ENCODE results near the gene GALNT16. TPM values are rescaled to one million over a fixed set of nuclear protein-coding genes. Genes with fewer than 3 reads are reported as not detected.

Gene GALNT16
- total RNA-seq, 4 donors from 2014 or later = 2.5 to 11.3 (median 2.8) TPM

- intact Hi-C loops (cut with DNase I; ENCODE audit: low total_unique reads) (no loop called here), in situ Hi-C loops (cut with MboI; ENCODE audit: low pct_ligation_motif_present in 1 of 4, low pct_unique_long_range_greater_than_20kb in 1 of 4, low sequenced_read_pairs in 3 of 4) (no loop called here)
- H3K27ac ChIP-seq = no peak overlapping the region
- peaks cover under 1% of the 10 kb centered on the region for H3K27me3 ChIP-seq
- no peak overlapping the region for H3K4me3 ChIP-seq
- 36 to 83% methylated on average over 1 of the region's 1 CpG for WGBS, 2 donors (ENCODE audit: low coverage in 1 of 2)
- no peaks in the 10 kb centered on the region for H3K4me1 ChIP-seq
- no peak for DNase-seq
- TF ChIP-seq POLR2AphosphoS5 (IDR thresholded peaks at IDR 0.05) (no peak), EP300 (IDR thresholded peaks at IDR 0.05; ENCODE audit: low read depth) (no peak), POLR2A (IDR thresholded peaks at IDR 0.05) (no peak)
- TF ChIP-seq, protein P1, sequence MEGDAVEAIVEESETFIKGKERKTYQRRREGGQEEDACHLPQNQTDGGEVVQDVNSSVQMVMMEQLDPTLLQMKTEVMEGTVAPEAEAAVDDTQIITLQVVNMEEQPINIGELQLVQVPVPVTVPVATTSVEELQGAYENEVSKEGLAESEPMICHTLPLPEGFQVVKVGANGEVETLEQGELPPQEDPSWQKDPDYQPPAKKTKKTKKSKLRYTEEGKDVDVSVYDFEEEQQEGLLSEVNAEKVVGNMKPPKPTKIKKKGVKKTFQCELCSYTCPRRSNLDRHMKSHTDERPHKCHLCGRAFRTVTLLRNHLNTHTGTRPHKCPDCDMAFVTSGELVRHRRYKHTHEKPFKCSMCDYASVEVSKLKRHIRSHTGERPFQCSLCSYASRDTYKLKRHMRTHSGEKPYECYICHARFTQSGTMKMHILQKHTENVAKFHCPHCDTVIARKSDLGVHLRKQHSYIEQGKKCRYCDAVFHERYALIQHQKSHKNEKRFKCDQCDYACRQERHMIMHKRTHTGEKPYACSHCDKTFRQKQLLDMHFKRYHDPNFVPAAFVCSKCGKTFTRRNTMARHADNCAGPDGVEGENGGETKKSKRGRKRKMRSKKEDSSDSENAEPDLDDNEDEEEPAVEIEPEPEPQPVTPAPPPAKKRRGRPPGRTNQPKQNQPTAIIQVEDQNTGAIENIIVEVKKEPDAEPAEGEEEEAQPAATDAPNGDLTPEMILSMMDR (IDR thresholded peaks at IDR 0.05) = no peak
- H3K9me3 ChIP-seq = no peaks in the 10 kb centered on the region
- no peaks in the 10 kb centered on the region for H3K36me3 ChIP-seq
Measured at GRCh38 chr14:69269381-69269780, 9.4 kb downstream of the GALNT16 start.

DNA sequence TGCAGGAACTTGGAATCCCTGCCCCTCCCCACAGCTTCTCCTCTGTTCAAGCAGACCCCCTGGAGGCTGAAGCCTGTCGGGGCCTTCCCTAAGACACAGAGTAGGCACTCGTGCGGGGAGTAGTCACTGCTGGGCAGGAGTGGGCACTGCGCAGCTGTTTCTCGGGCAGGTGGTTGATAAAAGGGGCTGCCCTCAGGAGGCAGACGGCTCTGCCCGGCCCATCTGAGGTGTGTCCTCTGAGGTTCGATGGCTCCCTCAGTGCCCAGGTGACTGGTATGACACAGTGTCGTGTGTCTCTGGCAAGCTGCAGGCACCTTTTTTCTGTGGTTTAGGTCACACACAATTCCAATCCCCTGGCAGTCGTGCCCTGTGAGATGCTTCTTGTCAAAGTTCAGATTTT, 10.1 kb downstream of the GALNT16 start:
- Histone ChIP-seq H3K4me1 (no peaks in the 10 kb centered on the region), H3K27ac (no peak overlapping the region), H3K36me3 (no peaks in the 10 kb centered on the region), H3K9me3 (no peaks in the 10 kb centered on the region), H3K4me3 (no peak overlapping the region), H3K27me3 (no peaks in the 10 kb centered on the region)
- no peak for TF ChIP-seq POLR2A (IDR thresholded peaks at IDR 0.05)
- TF ChIP-seq POLR2AphosphoS5 (IDR thresholded peaks at IDR 0.05) = no peak
- TF ChIP-seq, protein P1 (IDR thresholded peaks at IDR 0.05) = no peak
- no peak for TF ChIP-seq EP300 (IDR thresholded peaks at IDR 0.05; ENCODE audit: low read depth)
- in situ Hi-C loops (cut with MboI; ENCODE audit: low pct_ligation_motif_present in 1 of 4, low pct_unique_long_range_greater_than_20kb in 1 of 4, low sequenced_read_pairs in 3 of 4) (no loop called here), intact Hi-C loops (cut with DNase I; ENCODE audit: low total_unique reads) (no loop called here)
- DNase-seq = no peak
- whole genome bisulfite sequencing, 2 donors (ENCODE audit: low coverage in 1 of 2) = 82% methylated on average over 10 of the region's 10 CpGs; no CpG with 5 or more reads in 1 of the 2 donors

GRCh38 chr14:69270795-69271708, 11.1 kb downstream of the GALNT16 start:
- TF ChIP-seq POLR2AphosphoS5 (IDR thresholded peaks at IDR 0.05) = no peak
- TF ChIP-seq, protein P1 (IDR thresholded peaks at IDR 0.05) = no peak
- TF ChIP-seq EP300 (IDR thresholded peaks at IDR 0.05; ENCODE audit: low read depth) = no peak
- TF ChIP-seq POLR2A (IDR thresholded peaks at IDR 0.05) = no peak
- 79 to 86% methylated on average over 6 to 21 of the region's 21 CpGs for WGBS, 2 donors (ENCODE audit: low coverage in 1 of 2)
- intact Hi-C loops (cut with DNase I; ENCODE audit: low total_unique reads) = no loop called here

DNA sequence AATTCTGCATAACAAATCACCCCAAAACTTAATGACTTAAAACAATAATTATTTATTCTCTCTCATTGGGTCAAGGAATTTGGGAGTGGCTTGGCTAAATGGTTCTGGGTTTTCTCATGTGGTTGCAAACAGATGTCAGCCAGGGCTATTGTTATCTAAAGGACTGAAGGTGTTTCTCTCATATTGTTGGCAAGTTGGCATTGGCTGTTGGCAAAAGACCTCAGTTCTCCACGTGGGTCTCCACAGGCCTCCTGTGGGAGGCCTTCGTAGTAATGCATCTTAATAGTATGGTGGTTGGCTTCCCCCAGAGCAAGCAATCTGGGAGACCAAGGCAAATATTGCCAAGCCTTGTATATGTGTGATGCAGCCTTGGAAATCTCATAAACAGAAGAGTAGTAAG, 14.4 kb downstream of the GALNT16 start:
- Histone ChIP-seq H3K27me3 (no peaks in the 10 kb centered on the region), H3K36me3 (no peaks in the 10 kb centered on the region), H3K4me3 (no peak overlapping the region), H3K27ac (no peak overlapping the region), H3K9me3 (no peaks in the 10 kb centered on the region), H3K4me1 (no peaks in the 10 kb centered on the region)
- intact Hi-C loops (cut with DNase I; ENCODE audit: low total_unique reads) (no loop called here), in situ Hi-C loops (cut with MboI; ENCODE audit: low pct_ligation_motif_present in 1 of 4, low pct_unique_long_range_greater_than_20kb in 1 of 4, low sequenced_read_pairs in 3 of 4) (no loop called here)
- 64% methylated on average over 2 of the region's 2 CpGs; no CpG with 5 or more reads in 1 of the 2 donors for WGBS, 2 donors (ENCODE audit: low coverage in 1 of 2)
- no peak for DNase-seq
- TF ChIP-seq POLR2A (IDR thresholded peaks at IDR 0.05) (no peak), POLR2AphosphoS5 (IDR thresholded peaks at IDR 0.05) (no peak)

More at GRCh38 chr14:69270795-69271708, 11.1 kb downstream of the GALNT16 start:
- H3K4me3 ChIP-seq = no peak overlapping the region
- in situ Hi-C loops (cut with MboI; ENCODE audit: low pct_ligation_motif_present in 1 of 4, low pct_unique_long_range_greater_than_20kb in 1 of 4, low sequenced_read_pairs in 3 of 4) = no loop called here
- no peak overlapping the region for H3K27ac ChIP-seq
- H3K27me3 ChIP-seq = no peaks in the 10 kb centered on the region
- DNase-seq = no peak
- H3K4me1 ChIP-seq = no peaks in the 10 kb centered on the region
- H3K9me3 ChIP-seq = no peaks in the 10 kb centered on the region
- no peaks in the 10 kb centered on the region for H3K36me3 ChIP-seq

Data from transverse colon (tissue), 4 donors.